Keratinocyte (primary cell): ENCODE data around the gene FAM8A1. TPM values are rescaled to one million over a fixed set of nuclear protein-coding genes. Genes with fewer than 3 reads are reported as not detected.

Experiments
- DNase-seq: peaks from one replicate; pipeline ENCODE4 v3.0.0-alpha.2; 2011; ENCODE audit warnings: low read depth, missing footprints, low spot score
- FAIRE-seq: peaks from 2 replicates; lab custom pipeline; 2011; peaks lifted over from hg19 to GRCh38; lab: Jason Lieb, UNC
- H2AFZ ChIP-seq: 2 replicates; pipeline ENCODE4 v1.6.0; 2012; ENCODE audit warnings: low read length, control low read depth, inconsistent platforms; ENCODE audit not compliant: control insufficient read depth
- H3K27ac ChIP-seq: 2 replicates; pipeline ENCODE4 v1.5.1; 2011; ENCODE audit warnings: low read length; ENCODE audit not compliant: control insufficient read depth, insufficient read depth
- H3K27me3 ChIP-seq: 3 replicates; pipeline ENCODE4 v1.6.0; 2011; ENCODE audit warnings: low read length; ENCODE audit not compliant: control insufficient read depth, insufficient read depth; ENCODE audit errors: extremely low read depth
- H3K36me3 ChIP-seq, 2 experiments: 2 replicates in 1 of 2; 3 replicates in 1 of 2; pipeline ENCODE4 v1.5.1; 2011; ENCODE audit warnings: low read length in 2 of 2, mild to moderate bottlenecking in 1 of 2; ENCODE audit not compliant: control insufficient read depth in 2 of 2, insufficient read depth in 2 of 2; ENCODE audit errors: extremely low read depth in 1 of 2
- H3K4me1 ChIP-seq: 3 replicates; pipeline ENCODE4 v1.5.1; 2011; ENCODE audit warnings: low read length; ENCODE audit not compliant: control insufficient read depth, insufficient read depth; ENCODE audit errors: extremely low read depth
- H3K4me2 ChIP-seq: 3 replicates; pipeline ENCODE4 v1.6.0; 2011; ENCODE audit warnings: low read depth, low read length; ENCODE audit not compliant: control insufficient read depth, insufficient read depth; ENCODE audit errors: extremely low read depth
- H3K4me3 ChIP-seq, 3 experiments: fragments of 200-600 bp in 1 of 3; sonication (generic) in 1 of 3; 2 replicates in 2 of 3; 3 replicates in 1 of 3; pipeline ENCODE4 v1.5.1; 2011 to 2016; ENCODE audit warnings: low read length in 3 of 3, mild to moderate bottlenecking in 3 of 3, control low read depth in 2 of 3, inconsistent platforms in 1 of 3, low read depth in 1 of 3, mixed read lengths in 1 of 3, mixed run types in 1 of 3, moderate library complexity in 1 of 3; ENCODE audit not compliant: control insufficient read depth in 2 of 3, insufficient read depth in 2 of 3; ENCODE audit errors: extremely low read depth in 1 of 3
- H3K79me2 ChIP-seq: 2 replicates; pipeline ENCODE4 v1.6.0; 2012; ENCODE audit warnings: low read length; ENCODE audit not compliant: control insufficient read depth, insufficient read depth
- H3K9ac ChIP-seq: 3 replicates; pipeline ENCODE4 v1.6.0; 2011; ENCODE audit warnings: low read length; ENCODE audit not compliant: control insufficient read depth, insufficient read depth; ENCODE audit errors: extremely low read depth
- H3K9me1 ChIP-seq: 3 replicates; pipeline ENCODE4 v1.6.0; 2011; ENCODE audit warnings: low read length; ENCODE audit not compliant: control insufficient read depth, insufficient read depth; ENCODE audit errors: extremely low read depth
- H3K9me3 ChIP-seq: 2 replicates; pipeline ENCODE4 v1.5.1; 2012; ENCODE audit warnings: low read depth, low read length; ENCODE audit not compliant: control insufficient read depth
- H4K20me1 ChIP-seq: 3 replicates; pipeline ENCODE4 v1.6.0; 2011; ENCODE audit warnings: low read length; ENCODE audit not compliant: control insufficient read depth, insufficient read depth; ENCODE audit errors: extremely low read depth
- CTCF ChIP-seq, 3 experiments: IDR thresholded peaks in 1 of 3; conservative IDR thresholded peaks in 1 of 3; optimal IDR thresholded peaks in 1 of 3; 2 replicates in 2 of 3; 3 replicates in 1 of 3; pipeline versions ENCODE3 to v1.5.1; 2011; ENCODE audit warnings: low read length in 3 of 3, mild to moderate bottlenecking in 3 of 3, moderate library complexity in 2 of 3, control low read depth in 1 of 3, inconsistent platforms in 1 of 3; ENCODE audit not compliant: insufficient read depth in 2 of 3; ENCODE audit errors: extremely low read depth in 1 of 3
- EZH2 ChIP-seq: IDR thresholded peaks from one replicate; pipeline ENCODE4 v1.6.1; 2012; ENCODE audit warnings: inconsistent platforms, mild to moderate bottlenecking, low read length, moderate library complexity
- dilution Hi-C: fragments of 300-500 bp; cut with MboI; formaldehyde crosslinking; loops from one replicate; pipeline ENCODE4 v1.7.0; 2020; ENCODE audit warnings: low sequenced_read_pairs; ENCODE audit not compliant: extremely low pct_ligation_motif_present
- polyA plus RNA-seq, 5 experiments: library from polyadenylated mRNA; depleted of rRNA in 3 of 5; stranded (reverse) in 3 of 5; stranded (forward) in 1 of 5; unstranded in 1 of 5; fragments of >200 nt; gene quantifications; 1 replicate in 1 of 5; 2 replicates in 3 of 5; 3 replicates in 1 of 5; pipeline versions ENCODE4 v1.2.1 to v1.2.3, GENCODE V29; 2011 to 2012; ENCODE audit warnings: missing spikeins in 2 of 5, low read depth in 1 of 5, low replicate concordance in 1 of 5

FAM8A1 gene
- polyA plus RNA-seq, 1 donor (not counting 4 experiments of a cell fraction or from before 2014, with no cell fraction given): 9.1 TPM

GRCh38 chr6:17635568-17635967, 35.5 kb downstream of the FAM8A1 start:
- Histone ChIP-seq H3K36me3 (peaks cover 12 to 16% of the 10 kb centered on the region in 2 experiments), H3K79me2 (peaks cover 32% of the 10 kb centered on the region), H2AFZ (no peak overlapping the region), H3K27ac (no peak overlapping the region), H3K9me3 (no peaks in the 10 kb centered on the region), H3K4me1 (peaks cover 4% of the 10 kb centered on the region), H4K20me1 (peaks cover 4% of the 10 kb centered on the region), H3K9me1 (no peaks in the 10 kb centered on the region), H3K4me3 (no peak overlapping the region), H3K27me3 (no peaks in the 10 kb centered on the region), H3K4me2 (no peak overlapping the region), H3K9ac (no peak overlapping the region)
- no peak for FAIRE-seq
- DNase-seq: no peak
- TF ChIP-seq CTCF (optimal IDR thresholded peaks at IDR 0.05 in 1 of 3, IDR thresholded peaks at IDR 0.05 in 1 of 3, conservative IDR thresholded peaks at IDR 0.05 in 1 of 3; ENCODE audit: extremely low read depth in 1 of 3, insufficient read depth in 2 of 3, low read length in 3 of 3) (no peak), EZH2 (no peak)
- dilution Hi-C loops: no loop called here

GRCh38 chr6:17638212-17638715, 38.2 kb downstream of the FAM8A1 start:
- no peak overlapping the region for H2AFZ ChIP-seq
- H3K9me3 ChIP-seq: no peaks in the 10 kb centered on the region
- H3K27me3 ChIP-seq: no peaks in the 10 kb centered on the region
- H3K9me1 ChIP-seq: no peaks in the 10 kb centered on the region
- peaks cover 30% of the 10 kb centered on the region for H3K79me2 ChIP-seq
- dilution Hi-C loops: no loop called here
- H3K4me3 ChIP-seq: no peak overlapping the region
- H3K36me3 ChIP-seq: peaks cover 9 to 20% of the 10 kb centered on the region in 2 experiments
- no peak overlapping the region for H3K9ac ChIP-seq
- DNase-seq (no peak), FAIRE-seq (peak; percentile 26)
- peaks cover 5% of the 10 kb centered on the region for H4K20me1 ChIP-seq
- peaks cover 4% of the 10 kb centered on the region for H3K4me1 ChIP-seq
- H3K27ac ChIP-seq: no peak overlapping the region
- no peak for TF ChIP-seq CTCF (optimal IDR thresholded peaks at IDR 0.05 in 1 of 3, IDR thresholded peaks at IDR 0.05 in 1 of 3, conservative IDR thresholded peaks at IDR 0.05 in 1 of 3; ENCODE audit: extremely low read depth in 1 of 3, insufficient read depth in 2 of 3, low read length in 3 of 3)
- TF ChIP-seq EZH2: no peak
- no peak overlapping the region for H3K4me2 ChIP-seq
